ENCODE data around the gene SLC24A3.

SLC24A3 gene

GRCh38 chr20:19250346-19250745, 37.9 kb downstream of the SLC24A3 start:
- in situ Hi-C loops (cut with HindIII; ENCODE audit: low pct_unique_long_range_greater_than_20kb, low sequenced_read_pairs) = no loop called here

GRCh38 chr20:19251506-19251905, 39.1 kb downstream of the SLC24A3 start:
- in situ Hi-C loops (cut with HindIII; ENCODE audit: low pct_unique_long_range_greater_than_20kb, low sequenced_read_pairs) = no loop called here
- TF ChIP-seq JUND (IDR thresholded peaks at IDR 0.05; ENCODE audit: low read depth) = no peak

More at GRCh38 chr20:19250346-19250745, 37.9 kb downstream of the SLC24A3 start:
- no peak for TF ChIP-seq JUND (IDR thresholded peaks at IDR 0.05; ENCODE audit: low read depth)
- DNase-seq (ENCODE audit: low read depth in 1 of 2, low spot score in 1 of 2) = peak in 1 of 2 experiments; percentile 44

GRCh38 chr20:19251958-19252357, 39.5 kb downstream of the SLC24A3 start:
- peak in 1 of 2 experiments; percentile 73 for DNase-seq (ENCODE audit: low read depth in 1 of 2, low spot score in 1 of 2)
- in situ Hi-C loops (cut with HindIII; ENCODE audit: low pct_unique_long_range_greater_than_20kb, low sequenced_read_pairs) = no loop called here
- no peak for TF ChIP-seq JUND (IDR thresholded peaks at IDR 0.05; ENCODE audit: low read depth)

More at GRCh38 chr20:19251506-19251905, 39.1 kb downstream of the SLC24A3 start:
- no peak for DNase-seq (ENCODE audit: low read depth in 1 of 2, low spot score in 1 of 2)

GRCh38 chr20:19252451-19253120, 40.1 kb downstream of the SLC24A3 start:
- in situ Hi-C loops (cut with HindIII; ENCODE audit: low pct_unique_long_range_greater_than_20kb, low sequenced_read_pairs) = no loop called here
- DNase-seq (ENCODE audit: low read depth in 1 of 2, low spot score in 1 of 2) = peak in 1 of 2 experiments; percentile 35
- no peak for TF ChIP-seq JUND (IDR thresholded peaks at IDR 0.05; ENCODE audit: low read depth)

GRCh38 chr20:19253316-19253715, 40.9 kb downstream of the SLC24A3 start:
- in situ Hi-C loops (cut with HindIII; ENCODE audit: low pct_unique_long_range_greater_than_20kb, low sequenced_read_pairs) = no loop called here
- DNase-seq (ENCODE audit: low read depth in 1 of 2, low spot score in 1 of 2) = no peak
- no peak for TF ChIP-seq JUND (IDR thresholded peaks at IDR 0.05; ENCODE audit: low read depth)

GRCh38 chr20:19253916-19254820, 41.7 kb downstream of the SLC24A3 start:
- no peak for DNase-seq (ENCODE audit: low read depth in 1 of 2, low spot score in 1 of 2)
- no peak for TF ChIP-seq JUND (IDR thresholded peaks at IDR 0.05; ENCODE audit: low read depth)
- in situ Hi-C loops (cut with HindIII; ENCODE audit: low pct_unique_long_range_greater_than_20kb, low sequenced_read_pairs) = no loop called here

- in situ Hi-C loops (cut with HindIII; ENCODE audit: low pct_unique_long_range_greater_than_20kb, low sequenced_read_pairs) = no loop called here
- peak in 1 of 2 experiments; percentile 66 for DNase-seq (ENCODE audit: low read depth in 1 of 2, low spot score in 1 of 2)
- no peak for TF ChIP-seq JUND (IDR thresholded peaks at IDR 0.05; ENCODE audit: low read depth)
These were observed 42.5 kb downstream of the SLC24A3 start for GRCh38 chr20:19254956-19255355.

- in situ Hi-C loops (cut with HindIII; ENCODE audit: low pct_unique_long_range_greater_than_20kb, low sequenced_read_pairs) = no loop called here
- no peak for DNase-seq (ENCODE audit: low read depth in 1 of 2, low spot score in 1 of 2)
- no peak for TF ChIP-seq JUND (IDR thresholded peaks at IDR 0.05; ENCODE audit: low read depth)
These were observed 43.6 kb downstream of the SLC24A3 start for GRCh38 chr20:19256085-19256484.

- no peak for TF ChIP-seq JUND (IDR thresholded peaks at IDR 0.05; ENCODE audit: low read depth)
- DNase-seq (ENCODE audit: low read depth in 1 of 2, low spot score in 1 of 2) = no peak
- in situ Hi-C loops (cut with HindIII; ENCODE audit: low pct_unique_long_range_greater_than_20kb, low sequenced_read_pairs) = no loop called here
These were observed 44.6 kb downstream of the SLC24A3 start for GRCh38 chr20:19256906-19257595.

- DNase-seq (ENCODE audit: low read depth in 1 of 2, low spot score in 1 of 2) = no peak
- no peak for TF ChIP-seq JUND (IDR thresholded peaks at IDR 0.05; ENCODE audit: low read depth)
- in situ Hi-C loops (cut with HindIII; ENCODE audit: low pct_unique_long_range_greater_than_20kb, low sequenced_read_pairs) = no loop called here
These were observed 45.4 kb downstream of the SLC24A3 start for GRCh38 chr20:19257865-19258264.

GRCh38 chr20:19259141-19259591, 46.7 kb downstream of the SLC24A3 start:
- DNase-seq (ENCODE audit: low read depth in 1 of 2, low spot score in 1 of 2) = no peak
- no peak for TF ChIP-seq JUND (IDR thresholded peaks at IDR 0.05; ENCODE audit: low read depth)
- in situ Hi-C loops (cut with HindIII; ENCODE audit: low pct_unique_long_range_greater_than_20kb, low sequenced_read_pairs) = no loop called here

GRCh38 chr20:19260412-19261090, 48.1 kb downstream of the SLC24A3 start:
- in situ Hi-C loops (cut with HindIII; ENCODE audit: low pct_unique_long_range_greater_than_20kb, low sequenced_read_pairs) = no loop called here
- no peak for TF ChIP-seq JUND (IDR thresholded peaks at IDR 0.05; ENCODE audit: low read depth)
- DNase-seq (ENCODE audit: low read depth in 1 of 2, low spot score in 1 of 2) = peak in 1 of 2 experiments; percentile 44
